Activated B cell treated with CpG ODN at 0.5 μM for 24 hours (primary cell): ENCODE results near the gene PISD. TPM values are rescaled to one million over a fixed set of nuclear protein-coding genes. Genes with fewer than 3 reads are reported as not detected.

Source experiments
- ATAC-seq: fragments of 200-7000 bp; cut with Tn5 transposase; one replicate; pipeline ENCODE4 v1.10.0; 2021; ENCODE audit warnings: low read depth, mild to moderate bottlenecking, moderate library complexity
- CTCF ChIA-PET: fragments of 350-600 bp; sonication (Branson Sonifier 250); formaldehyde crosslinking; loops from one replicate; lab custom pipeline; 2021; ENCODE audit warnings: antibody characterized with exemption; lab: Charles Lee
- POLR2A ChIA-PET: fragments of 350-600 bp; sonication (Branson Sonifier 250); formaldehyde crosslinking; loops from one replicate; lab custom pipeline; 2021; ENCODE audit warnings: antibody characterized with exemption; lab: Charles Lee
- DNase-seq: peaks from one replicate; pipeline ENCODE4 v3.0.0; 2022
- H3K27ac Mint-ChIP-seq: one replicate; pipeline ENCODE4 v1.8.0; 2020; ENCODE audit warnings: mixed read lengths
- H3K27me3 Mint-ChIP-seq: one replicate; pipeline ENCODE4 v1.8.0; 2021; ENCODE audit warnings: mixed read lengths
- H3K36me3 Mint-ChIP-seq: one replicate; pipeline ENCODE4 v1.8.0; 2021; ENCODE audit warnings: low read depth, mixed read lengths
- H3K4me1 Mint-ChIP-seq: one replicate; pipeline ENCODE4 v1.8.0; 2021; ENCODE audit warnings: mixed read lengths
- H3K4me3 Mint-ChIP-seq: one replicate; pipeline ENCODE4 v1.8.0; 2020; ENCODE audit warnings: mild to moderate bottlenecking, mixed read lengths
- H3K9me3 Mint-ChIP-seq: one replicate; pipeline ENCODE4 v1.8.0; 2020; ENCODE audit warnings: mixed read lengths
- CTCF ChIP-seq: fragments of 200-600 bp; IDR thresholded peaks from one replicate; pipeline ENCODE4 v1.8.0; 2022; ENCODE audit warnings: antibody characterized with exemption, mild to moderate bottlenecking
- intact Hi-C: fragments of 100-400 bp; cut with micrococcal nuclease; formaldehyde crosslinking; loops from one replicate; pipeline ENCODE4 v1.15.1; 2024
- total RNA-seq: library from RNA; stranded (reverse); gene quantifications from 2 replicates; pipeline ENCODE4 v1.2.3, GENCODE V29; 2022

The PISD gene
- total RNA-seq, 1 donor from 2014 or later = 61.6 TPM

GRCh38 chr22:31637891-31638618 is 24.0 kb downstream of the PISD start:
- peak overlapping the region; percentile 79 for H3K4me3 Mint-ChIP-seq
- intact Hi-C loops = loop anchor here (1.0 to 2.0 kb wide), 3 partner anchors 13 to 39 kb away; partner anchors contain the start of gene PISD
- TF ChIP-seq CTCF = no peak
- H3K27ac Mint-ChIP-seq = peak overlapping the region; percentile 86
- CTCF ChIA-PET = interaction anchor here (1.0 to 10.0 kb wide), 4 partner anchors 18 to 81 kb away, joined by 3 to 92 read pairs (median 6); no protein-coding TSS in a partner anchor
- H3K4me1 Mint-ChIP-seq = peaks cover 62% of the 10 kb centered on the region
- no peaks in the 10 kb centered on the region for H3K27me3 Mint-ChIP-seq
- ATAC-seq (peak; percentile 67), DNase-seq (no peak)
- peaks cover 8% of the 10 kb centered on the region for H3K36me3 Mint-ChIP-seq
- POLR2A ChIA-PET = interaction anchor here (0.6 to 3.2 kb wide), 11 partner anchors 8 to 1215 kb away, joined by 3 to 33 read pairs (median 4); partner anchors contain the start of gene PISD
- no peaks in the 10 kb centered on the region for H3K9me3 Mint-ChIP-seq

GRCh38 chr22:31637447-31637890 is 24.5 kb downstream of the PISD start:
- Mint-ChIP-seq H3K27me3 (no peaks in the 10 kb centered on the region), H3K27ac (peak overlapping the region; percentile 86), H3K36me3 (peaks cover 7% of the 10 kb centered on the region), H3K4me3 (peak overlapping the region; percentile 79), H3K9me3 (no peaks in the 10 kb centered on the region), H3K4me1 (peaks cover 62% of the 10 kb centered on the region)
- intact Hi-C loops = loop anchor here (2.0 kb wide), 1 partner anchor 13 kb away; no protein-coding TSS in a partner anchor
- ChIA-PET CTCF (interaction anchor here (1.0 to 10.0 kb wide), 4 partner anchors 19 to 81 kb away, joined by 3 to 92 read pairs (median 6); no protein-coding TSS in a partner anchor), POLR2A (interaction anchor here (0.7 to 3.2 kb wide), 5 partner anchors 17 to 366 kb away, joined by 3 to 33 read pairs (median 7); partner anchors contain the start of gene PISD)
- ATAC-seq (peak; percentile 74), DNase-seq (no peak)
- TF ChIP-seq CTCF = no peak

GRCh38 chr22:31635638-31636306 is 26.2 kb downstream of the PISD start:
- no peaks in the 10 kb centered on the region for H3K27me3 Mint-ChIP-seq
- intact Hi-C loops = loop anchor here (2.0 kb wide), 1 partner anchor 15 kb away; no protein-coding TSS in a partner anchor
- ChIA-PET POLR2A (interaction anchor here (1.3 kb wide), 1 partner anchor 146 kb away, joined by 3 read pairs; the partner anchor contains the start of gene EIF4ENIF1), CTCF (interaction anchor here (0.7 to 10.0 kb wide), 5 partner anchors 30 to 184 kb away, joined by 3 to 92 read pairs (median 15); no protein-coding TSS in a partner anchor)
- H3K4me3 Mint-ChIP-seq = peak overlapping the region; percentile 15
- peaks cover 2% of the 10 kb centered on the region for H3K36me3 Mint-ChIP-seq
- H3K27ac Mint-ChIP-seq = peak overlapping the region; percentile 53
- H3K9me3 Mint-ChIP-seq = no peaks in the 10 kb centered on the region
- DNase-seq = no peak
- peaks cover 69% of the 10 kb centered on the region for H3K4me1 Mint-ChIP-seq
- no peak for TF ChIP-seq CTCF
- no peak for ATAC-seq

- ATAC-seq = no peak
Measured at GRCh38 chr22:31631436-31631835, 30.6 kb downstream of the PISD start.

More at GRCh38 chr22:31631436-31631835, 30.6 kb downstream of the PISD start:
- Mint-ChIP-seq H3K9me3 (no peaks in the 10 kb centered on the region), H3K27me3 (no peaks in the 10 kb centered on the region), H3K36me3 (peaks cover 13% of the 10 kb centered on the region), H3K4me1 (peaks cover 71% of the 10 kb centered on the region), H3K27ac (peak overlapping the region; percentile 95), H3K4me3 (peak overlapping the region; percentile 75)
- DNase-seq = no peak
- ChIA-PET POLR2A (interaction anchor here (1.0 to 2.9 kb wide), 12 partner anchors 15 to 284 kb away, joined by 3 to 24 read pairs (median 6); partner anchors contain the start of genes EIF4ENIF1, PATZ1 and PISD), CTCF (interaction anchor here (0.9 to 10.0 kb wide), 4 partner anchors 47 to 180 kb away, joined by 4 to 92 read pairs (median 15); no protein-coding TSS in a partner anchor)
- no peak for TF ChIP-seq CTCF
- intact Hi-C loops = loop anchor here (2.0 to 5.0 kb wide), 3 partner anchors 15 to 419 kb away; partner anchors contain the start of genes LIMK2 and PIK3IP1
